ENCODE measurements around the gene TMEM60. TPM values are rescaled to one million over a fixed set of nuclear protein-coding genes. Genes with fewer than 3 reads are reported as not detected.

Gene TMEM60
- total RNA-seq, 1 donor from 2014 or later: 16.6 TPM

- H3K27me3 Mint-ChIP-seq (ENCODE audit: low read depth): no peaks in the 10 kb centered on the region
- peaks cover 3% of the 10 kb centered on the region for H3K36me3 Mint-ChIP-seq (ENCODE audit: low read depth)
- H3K4me1 Mint-ChIP-seq (ENCODE audit: low read depth): peaks cover 12% of the 10 kb centered on the region
- H3K27ac Mint-ChIP-seq (ENCODE audit: unreplicated experiment): no peak overlapping the region
- no peak for DNase-seq (ENCODE audit: low spot score)
- TF ChIP-seq, protein P1, sequence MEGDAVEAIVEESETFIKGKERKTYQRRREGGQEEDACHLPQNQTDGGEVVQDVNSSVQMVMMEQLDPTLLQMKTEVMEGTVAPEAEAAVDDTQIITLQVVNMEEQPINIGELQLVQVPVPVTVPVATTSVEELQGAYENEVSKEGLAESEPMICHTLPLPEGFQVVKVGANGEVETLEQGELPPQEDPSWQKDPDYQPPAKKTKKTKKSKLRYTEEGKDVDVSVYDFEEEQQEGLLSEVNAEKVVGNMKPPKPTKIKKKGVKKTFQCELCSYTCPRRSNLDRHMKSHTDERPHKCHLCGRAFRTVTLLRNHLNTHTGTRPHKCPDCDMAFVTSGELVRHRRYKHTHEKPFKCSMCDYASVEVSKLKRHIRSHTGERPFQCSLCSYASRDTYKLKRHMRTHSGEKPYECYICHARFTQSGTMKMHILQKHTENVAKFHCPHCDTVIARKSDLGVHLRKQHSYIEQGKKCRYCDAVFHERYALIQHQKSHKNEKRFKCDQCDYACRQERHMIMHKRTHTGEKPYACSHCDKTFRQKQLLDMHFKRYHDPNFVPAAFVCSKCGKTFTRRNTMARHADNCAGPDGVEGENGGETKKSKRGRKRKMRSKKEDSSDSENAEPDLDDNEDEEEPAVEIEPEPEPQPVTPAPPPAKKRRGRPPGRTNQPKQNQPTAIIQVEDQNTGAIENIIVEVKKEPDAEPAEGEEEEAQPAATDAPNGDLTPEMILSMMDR (IDR thresholded peaks at IDR 0.05): no peak
- H3K4me3 Mint-ChIP-seq (ENCODE audit: unreplicated experiment): no peak overlapping the region
- no peaks in the 10 kb centered on the region for H3K9me3 Mint-ChIP-seq (ENCODE audit: low read depth)
Measured at GRCh38 chr7:77765481-77765880, 32.8 kb downstream of the TMEM60 start.

- no peaks in the 10 kb centered on the region for H3K27me3 Mint-ChIP-seq (ENCODE audit: low read depth)
- peaks cover 14% of the 10 kb centered on the region for H3K4me1 Mint-ChIP-seq (ENCODE audit: low read depth)
- no peak overlapping the region for H3K27ac Mint-ChIP-seq (ENCODE audit: unreplicated experiment)
- no peak for DNase-seq (ENCODE audit: low spot score)
- TF ChIP-seq, protein P1 (IDR thresholded peaks at IDR 0.05): no peak
- H3K4me3 Mint-ChIP-seq (ENCODE audit: unreplicated experiment): no peak overlapping the region
- H3K36me3 Mint-ChIP-seq (ENCODE audit: low read depth): no peaks in the 10 kb centered on the region
- H3K9me3 Mint-ChIP-seq (ENCODE audit: low read depth): no peaks in the 10 kb centered on the region
Measured at GRCh38 chr7:77760809-77761453, 37.3 kb downstream of the TMEM60 start.

DNA sequence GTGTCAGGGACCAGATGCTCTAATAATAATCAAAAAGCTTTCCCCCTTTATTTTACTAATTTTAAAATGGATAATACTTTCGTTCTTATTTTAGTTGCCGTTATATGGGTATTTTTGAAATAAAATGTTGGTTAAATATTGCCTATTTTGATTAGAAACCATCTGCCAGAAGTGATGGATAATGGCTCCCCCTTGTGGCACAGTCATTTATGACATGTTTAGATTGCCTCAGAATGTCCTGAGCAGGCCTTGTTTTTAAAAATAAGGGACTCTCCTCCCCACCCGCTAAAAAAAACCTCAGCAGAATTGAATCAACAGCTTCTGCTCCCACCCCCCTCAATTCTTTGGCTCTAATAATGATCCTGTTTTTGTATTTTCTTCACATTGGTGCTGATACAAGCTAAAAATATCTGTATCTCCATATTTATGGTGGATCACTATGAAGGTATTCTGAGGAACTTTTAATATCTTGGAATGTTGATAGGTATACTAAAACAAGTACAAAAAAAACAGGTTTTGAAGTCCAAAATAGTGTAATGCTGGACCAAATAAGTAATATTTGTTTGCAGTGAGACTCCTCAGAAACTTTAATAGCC is 38.8 kb downstream of the TMEM60 start:
- Mint-ChIP-seq H3K27ac (ENCODE audit: unreplicated experiment) (no peak overlapping the region), H3K27me3 (ENCODE audit: low read depth) (no peaks in the 10 kb centered on the region), H3K36me3 (ENCODE audit: low read depth) (no peaks in the 10 kb centered on the region), H3K4me3 (ENCODE audit: unreplicated experiment) (no peak overlapping the region), H3K9me3 (ENCODE audit: low read depth) (no peaks in the 10 kb centered on the region), H3K4me1 (ENCODE audit: low read depth) (peaks cover 7% of the 10 kb centered on the region)
- TF ChIP-seq, protein P1 (IDR thresholded peaks at IDR 0.05): peak; percentile 96
- no peak for DNase-seq (ENCODE audit: low spot score)

DNA sequence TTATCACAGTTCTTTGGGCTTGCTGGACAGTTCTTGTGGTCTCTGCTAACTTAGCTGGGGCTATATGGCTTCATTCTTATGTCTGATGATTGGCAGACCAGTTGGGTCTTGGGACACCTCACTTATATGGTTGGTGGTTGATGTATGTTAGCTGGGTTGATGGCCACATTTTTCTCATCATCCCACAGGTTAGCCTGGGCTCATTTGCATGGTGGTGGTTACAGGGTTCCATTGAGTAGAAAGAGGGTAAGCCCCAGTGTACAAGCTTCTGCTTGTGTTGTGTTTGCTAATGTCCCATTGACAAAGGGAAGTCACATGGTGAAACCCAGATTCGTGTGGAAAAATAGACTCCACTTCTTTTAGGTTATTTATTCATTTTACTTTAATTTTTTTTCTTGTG is 40.6 kb downstream of the TMEM60 start:
- TF ChIP-seq, protein P1 (IDR thresholded peaks at IDR 0.05): no peak
- Mint-ChIP-seq H3K9me3 (ENCODE audit: low read depth) (no peaks in the 10 kb centered on the region), H3K27me3 (ENCODE audit: low read depth) (no peaks in the 10 kb centered on the region), H3K4me3 (ENCODE audit: unreplicated experiment) (no peak overlapping the region), H3K27ac (ENCODE audit: unreplicated experiment) (no peak overlapping the region), H3K36me3 (ENCODE audit: low read depth) (no peaks in the 10 kb centered on the region), H3K4me1 (ENCODE audit: low read depth) (peaks cover 7% of the 10 kb centered on the region)
- DNase-seq (ENCODE audit: low spot score): no peak

GRCh38 chr7:77753173-77753572 is 45.1 kb downstream of the TMEM60 start:
- no peak overlapping the region for H3K4me3 Mint-ChIP-seq (ENCODE audit: unreplicated experiment)
- TF ChIP-seq, protein P1 (IDR thresholded peaks at IDR 0.05): no peak
- no peak for DNase-seq (ENCODE audit: low spot score)
- no peaks in the 10 kb centered on the region for H3K9me3 Mint-ChIP-seq (ENCODE audit: low read depth)
- H3K27me3 Mint-ChIP-seq (ENCODE audit: low read depth): no peaks in the 10 kb centered on the region
- no peaks in the 10 kb centered on the region for H3K4me1 Mint-ChIP-seq (ENCODE audit: low read depth)
- H3K27ac Mint-ChIP-seq (ENCODE audit: unreplicated experiment): no peak overlapping the region
- peaks cover 4% of the 10 kb centered on the region for H3K36me3 Mint-ChIP-seq (ENCODE audit: low read depth)
